ENCODE measurements around the gene RBBP4.
"Not testable (repeated sequence)": the region's sequence is repeated elsewhere in the genome, so short reads cannot be mapped to it uniquely, and the experiment has no call there.

The RBBP4 gene

DNA sequence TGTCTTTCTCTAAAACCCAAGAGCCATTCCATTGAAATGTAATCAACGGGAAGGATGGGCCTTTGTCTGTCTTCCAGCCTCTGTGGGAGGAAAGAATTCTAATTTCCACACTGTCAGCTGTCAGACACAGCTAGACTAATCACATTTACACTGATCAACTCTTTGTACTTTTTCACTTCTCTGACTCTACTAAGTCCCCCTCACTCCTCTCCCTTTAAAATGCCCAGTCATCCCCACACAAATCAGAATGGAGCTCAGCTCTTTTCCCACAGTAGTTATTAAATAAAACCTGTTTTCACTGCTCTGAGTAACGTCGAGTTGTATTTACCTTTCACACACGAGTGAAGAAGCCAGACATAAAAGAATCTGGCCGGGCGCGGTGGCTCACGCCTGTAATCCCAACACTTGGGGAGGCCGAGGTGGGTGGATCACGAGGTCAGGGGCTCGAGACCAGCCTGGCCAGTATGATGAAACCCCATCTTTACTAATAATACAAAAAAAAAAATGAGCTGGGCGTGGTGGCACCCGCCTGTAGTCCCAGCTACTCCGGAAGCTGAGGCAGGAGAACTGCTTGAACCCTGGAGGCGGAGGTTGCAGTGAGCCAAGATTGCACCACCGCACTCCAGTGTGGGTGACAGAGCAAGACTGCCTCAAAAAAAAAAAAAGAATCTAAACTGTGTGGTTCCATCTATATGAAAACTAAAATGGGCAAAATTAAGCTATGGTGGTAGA, 13.9 kb upstream of the RBBP4 start:
- H3K4me3 ChIP-seq (ENCODE audit: low read depth, low read length), result no peak overlapping the region

DNA sequence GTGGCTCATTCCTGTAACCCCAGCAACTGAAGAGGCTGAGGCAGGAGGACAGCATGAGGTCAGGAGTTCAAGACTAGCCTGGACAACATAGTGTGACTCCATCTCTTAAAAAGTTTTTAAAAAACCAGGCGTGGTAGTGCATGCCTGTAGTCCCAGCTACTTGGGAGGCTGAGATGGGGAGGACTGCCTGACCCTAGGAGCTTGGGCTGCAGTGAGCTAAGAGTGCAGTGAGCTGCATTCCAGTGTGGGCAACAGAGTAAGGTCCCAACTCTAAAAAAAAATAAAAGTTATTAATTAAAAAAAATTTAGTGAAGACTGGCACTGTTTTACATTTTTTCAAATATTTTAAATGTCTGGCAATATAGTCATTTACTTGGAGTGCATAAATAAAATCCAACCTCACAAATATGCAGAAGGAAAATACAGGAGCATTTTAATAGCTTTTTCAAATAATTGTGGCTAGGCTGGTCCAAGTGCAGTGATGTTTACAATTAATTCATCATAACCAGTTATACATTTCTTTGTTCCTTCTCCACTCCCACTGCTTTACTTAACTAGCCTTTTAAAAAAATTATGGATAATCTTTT, 11.4 kb upstream of the RBBP4 start:
- H3K4me3 ChIP-seq (ENCODE audit: low read depth, low read length), result no peak overlapping the region

DNA sequence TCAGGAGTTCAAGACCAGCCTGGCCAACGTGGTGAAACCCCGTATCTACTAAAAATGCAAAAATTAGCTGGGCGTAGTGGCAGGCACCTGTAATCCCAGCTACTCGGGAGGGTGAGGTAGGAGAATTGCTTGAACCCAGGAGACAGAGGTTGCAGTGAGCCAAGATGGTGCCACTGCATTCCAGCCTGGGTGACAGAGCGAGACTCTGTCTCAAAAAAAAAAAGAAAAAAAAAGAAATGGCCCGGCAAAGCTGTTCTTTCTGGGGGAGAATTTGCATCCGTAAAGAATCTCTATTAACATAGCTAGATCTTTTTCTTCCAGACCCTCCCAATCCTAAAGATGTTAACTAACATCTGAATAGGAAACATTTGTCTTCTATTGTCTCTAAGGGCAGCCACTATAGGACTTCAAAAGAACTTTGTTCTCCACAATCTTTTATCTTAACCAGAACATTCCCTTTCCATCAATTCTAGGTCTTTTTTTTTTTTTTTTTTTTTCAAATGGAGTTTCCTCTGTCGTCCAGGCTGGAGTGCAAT, 8.6 kb upstream of the RBBP4 start:
- not testable (repeated sequence) for H3K4me3 ChIP-seq (ENCODE audit: low read depth, low read length)

DNA sequence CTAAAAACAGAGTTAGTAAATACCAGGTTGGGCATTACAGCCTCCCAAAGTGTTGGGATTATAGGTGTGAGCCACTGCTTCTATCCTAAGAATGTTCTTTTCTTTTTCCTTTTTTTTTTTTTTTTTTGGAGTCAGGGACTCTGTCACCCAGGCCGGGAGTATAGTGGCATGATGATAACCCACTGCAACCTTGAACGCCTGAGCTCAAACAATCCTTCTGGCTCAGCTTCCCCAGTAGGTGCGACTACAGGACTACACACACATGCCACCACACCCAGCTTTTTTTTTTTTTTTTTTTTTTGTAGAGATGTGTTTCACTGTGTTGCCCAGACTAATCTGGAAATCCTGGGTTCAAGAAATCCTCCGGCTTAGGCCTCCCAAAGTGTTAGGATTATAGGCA, 6.6 kb upstream of the RBBP4 start:
- no peak overlapping the region for H3K4me3 ChIP-seq (ENCODE audit: low read depth, low read length)

DNA sequence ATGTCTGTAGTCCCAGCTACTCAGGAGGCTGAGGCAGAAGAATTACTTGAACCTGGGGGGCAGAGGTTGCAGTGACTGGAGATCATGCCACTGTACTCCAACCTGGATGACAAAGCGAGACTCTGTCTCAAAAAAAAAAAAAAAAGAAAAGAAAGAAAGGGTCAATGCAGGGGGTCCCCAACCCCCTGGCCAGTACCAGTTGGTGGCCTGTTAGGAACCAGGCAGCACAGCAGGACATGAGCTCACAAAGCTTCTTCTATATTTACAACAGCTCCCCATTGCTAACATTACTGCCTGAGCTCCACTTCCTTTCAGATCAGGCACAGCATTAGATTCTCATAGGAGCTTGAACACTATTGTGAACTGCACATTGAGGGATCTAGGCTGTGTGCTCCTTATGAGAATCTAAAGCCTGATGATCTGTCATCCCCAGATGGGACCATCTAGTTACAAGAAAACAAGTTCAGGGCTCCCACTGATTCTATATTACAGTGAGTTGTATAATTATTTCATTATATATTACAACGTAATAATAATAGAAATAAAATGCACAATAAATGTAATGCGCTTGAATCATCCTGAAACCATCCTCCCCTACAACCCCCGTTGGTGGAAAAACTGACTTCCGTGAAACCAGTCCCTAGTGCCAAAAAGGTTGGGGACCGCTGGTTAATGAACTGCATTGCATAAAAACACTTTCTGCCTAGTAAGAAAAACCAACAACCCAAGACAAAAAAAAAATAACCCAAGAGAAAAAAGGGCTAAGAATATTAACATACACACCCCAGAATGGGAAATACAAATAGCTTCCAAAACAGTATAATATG, 3.5 kb upstream of the RBBP4 start:
- no peak overlapping the region for H3K4me3 ChIP-seq (ENCODE audit: low read depth, low read length)

DNA sequence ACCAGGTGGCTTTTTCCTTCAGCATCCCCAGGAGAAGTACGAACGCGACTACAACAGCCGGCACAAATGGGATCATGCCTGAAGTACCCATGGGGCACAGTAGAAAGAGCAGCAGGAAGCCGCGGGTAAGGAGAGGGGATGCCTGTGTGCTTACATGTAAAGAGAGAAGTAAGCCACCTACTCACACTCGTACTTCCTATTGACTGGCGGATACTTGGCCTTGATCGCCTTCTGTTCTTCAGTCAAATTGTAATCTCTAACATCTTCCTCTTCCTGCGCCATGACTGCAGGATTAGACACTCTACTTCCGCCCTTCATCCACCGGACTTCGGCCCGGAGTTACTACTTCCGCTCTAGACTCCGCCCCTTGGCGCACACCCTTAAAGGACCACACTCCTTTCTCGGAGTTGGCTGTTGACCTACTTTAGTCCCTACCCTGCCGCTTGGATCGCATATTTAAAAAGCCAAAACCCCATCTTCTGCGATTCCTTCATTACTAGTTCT, 708 bp upstream of the RBBP4 start, which contains the start of gene ZBTB8OS:
Gene ZBTB8OS (minus strand): TSS at position 303 of the 504 bp plus-strand sequence. CDS start 21 bp downstream, at position 282.
- peak within 1 kb of the TSS; percentile 92 for H3K4me3 ChIP-seq (ENCODE audit: low read depth, low read length)

DNA sequence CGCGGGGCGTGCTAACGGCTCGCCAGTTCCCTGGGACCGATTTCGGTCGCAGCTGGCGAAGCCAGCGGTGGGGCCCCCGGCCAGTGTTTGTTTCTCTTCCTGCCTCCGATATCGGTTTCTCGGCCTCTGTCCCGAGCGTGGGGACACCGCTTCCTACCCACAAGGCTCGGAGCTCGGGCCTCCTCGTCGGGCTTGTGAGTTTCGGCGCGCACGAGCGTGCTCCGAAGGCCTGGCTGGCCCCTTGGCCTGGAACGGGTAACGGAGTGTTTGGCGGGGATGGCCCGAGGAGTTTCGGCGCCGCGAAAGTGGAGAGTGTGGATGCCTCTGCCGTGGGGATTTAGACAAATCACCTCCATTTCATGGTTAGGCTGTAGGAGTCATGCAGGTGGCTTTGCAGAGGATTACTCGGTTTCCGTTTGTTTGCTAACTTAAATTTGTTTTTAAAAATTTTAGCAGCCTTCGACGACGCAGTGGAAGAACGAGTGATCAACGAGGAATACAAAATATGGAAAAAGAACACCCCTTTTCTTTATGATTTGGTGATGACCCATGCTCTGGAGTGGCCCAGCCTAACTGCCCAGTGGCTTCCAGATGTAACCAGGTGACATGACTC, 559 bp downstream of the RBBP4 start:
- peak overlapping the region; percentile 92 for H3K4me3 ChIP-seq (ENCODE audit: low read depth, low read length)

DNA sequence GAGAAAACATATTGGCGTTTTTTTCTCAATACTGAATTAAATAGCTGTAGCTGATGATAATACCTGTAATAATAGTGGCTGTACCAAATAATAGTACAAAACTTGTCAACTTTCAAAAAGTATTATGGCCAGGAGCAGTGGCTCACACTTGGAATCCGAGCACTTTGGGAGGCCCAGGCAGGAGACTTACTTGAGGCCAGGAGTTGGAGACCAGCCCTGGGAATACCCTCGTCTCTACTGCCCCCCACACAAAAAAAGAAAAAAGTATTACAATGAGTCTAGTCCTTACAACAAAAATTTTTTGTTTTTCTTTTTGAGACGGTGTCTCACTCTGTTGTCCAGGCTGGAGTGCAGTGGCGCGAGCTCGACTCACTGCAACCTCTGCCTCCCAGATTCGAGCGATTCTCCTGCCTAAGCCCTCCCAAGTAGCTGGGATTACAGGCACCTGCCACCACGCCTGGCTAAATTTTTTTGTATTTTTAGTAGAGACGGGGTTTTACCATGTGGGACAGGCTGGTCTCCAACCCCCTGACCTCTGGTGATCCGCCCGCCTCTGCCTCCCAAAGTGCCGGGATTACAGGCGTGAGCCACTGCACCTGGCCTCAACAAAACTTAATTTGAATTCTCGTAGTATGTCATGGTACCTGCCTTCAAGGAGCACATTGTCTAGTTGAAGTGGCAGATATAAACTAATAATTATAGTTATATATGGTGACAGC, 1.4 kb downstream of the RBBP4 start:
- peak overlapping the region; percentile 92 for H3K4me3 ChIP-seq (ENCODE audit: low read depth, low read length)

DNA sequence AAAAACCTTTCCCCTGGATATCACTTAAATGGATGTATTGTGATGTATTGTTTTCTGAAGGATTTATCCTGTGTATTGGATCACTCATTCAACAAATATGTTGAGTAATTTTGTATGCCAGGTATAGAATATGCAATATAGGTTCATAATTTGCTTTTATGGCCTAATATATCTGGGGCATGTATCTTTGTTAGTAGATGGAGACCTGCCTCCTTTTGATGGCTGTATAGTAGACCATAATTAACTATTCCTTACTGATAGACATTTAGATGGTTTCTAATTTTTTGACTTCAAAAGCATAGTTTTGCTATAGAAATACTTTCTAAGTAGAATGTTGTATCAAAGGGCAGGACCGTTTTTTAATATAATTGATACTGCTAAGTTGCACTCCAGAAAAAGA, 8.6 kb downstream of the RBBP4 start:
- no peak overlapping the region for H3K4me3 ChIP-seq (ENCODE audit: low read depth, low read length)

DNA sequence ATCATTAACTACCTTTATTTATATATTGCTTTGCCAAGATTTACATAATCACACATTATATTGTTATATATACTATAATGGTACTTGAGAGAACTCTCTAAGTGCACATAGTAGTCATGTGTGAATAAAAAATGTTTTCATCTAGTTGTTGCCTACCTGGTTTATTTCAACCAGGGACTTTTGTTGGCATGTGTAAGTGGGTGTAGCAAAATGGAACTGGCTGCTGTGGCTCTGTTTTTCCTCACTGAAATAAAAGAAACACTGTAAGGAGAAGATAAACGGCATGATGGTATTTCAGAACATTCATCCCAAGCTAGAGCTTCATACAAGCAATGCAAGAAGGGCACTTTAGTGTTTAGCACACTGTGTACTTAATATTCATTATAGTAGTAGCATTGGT, 14.9 kb downstream of the RBBP4 start:
- no peak overlapping the region for H3K4me3 ChIP-seq (ENCODE audit: low read depth, low read length)

DNA sequence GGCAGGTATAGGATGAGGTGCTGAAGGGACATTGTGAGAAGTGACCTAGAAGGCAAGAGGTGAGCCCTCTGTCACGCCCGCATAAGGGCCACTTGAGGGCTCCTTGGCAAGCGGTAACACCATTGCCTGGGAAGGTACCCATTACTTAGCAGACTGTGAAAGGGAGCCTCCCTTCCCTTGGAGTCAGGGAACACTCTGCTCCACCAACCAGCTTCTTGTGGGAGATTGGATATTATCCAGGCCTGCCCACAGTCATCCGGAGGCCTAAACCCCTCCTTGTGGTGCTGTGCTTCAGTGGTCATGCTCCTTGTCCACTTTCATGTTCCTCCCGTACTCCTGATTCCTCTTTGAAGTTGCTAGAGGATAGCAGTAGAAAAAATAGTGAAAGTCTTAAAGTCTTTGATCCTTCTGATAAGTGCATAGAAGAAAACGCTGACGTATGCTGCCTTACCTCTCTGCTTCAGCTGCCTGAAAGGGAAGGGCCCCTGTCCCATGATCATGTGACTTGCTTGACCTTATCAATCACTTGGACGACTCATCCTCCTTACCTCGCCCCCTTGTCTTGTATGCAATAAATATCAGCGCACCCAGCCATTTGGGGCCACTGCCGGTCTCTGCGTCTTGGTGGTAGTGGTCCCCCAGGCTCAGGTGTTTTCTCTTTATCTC, 16.0 kb downstream of the RBBP4 start:
- no peak overlapping the region for H3K4me3 ChIP-seq (ENCODE audit: low read depth, low read length)

DNA sequence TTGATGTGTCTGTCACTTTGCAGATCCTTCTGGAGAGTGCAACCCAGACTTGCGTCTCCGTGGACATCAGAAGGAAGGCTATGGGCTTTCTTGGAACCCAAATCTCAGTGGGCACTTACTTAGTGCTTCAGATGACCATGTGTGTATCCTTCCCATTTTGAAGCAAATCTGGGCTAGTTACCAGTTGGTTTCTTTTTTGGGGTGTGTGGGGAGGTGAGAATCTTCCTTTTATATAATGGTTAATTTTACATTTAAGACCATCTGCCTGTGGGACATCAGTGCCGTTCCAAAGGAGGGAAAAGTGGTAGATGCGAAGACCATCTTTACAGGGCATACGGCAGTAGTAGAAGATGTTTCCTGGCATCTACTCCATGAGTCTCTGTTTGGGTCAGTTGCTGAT, 17.7 kb downstream of the RBBP4 start:
- H3K4me3 ChIP-seq (ENCODE audit: low read depth, low read length), result not testable (repeated sequence)

DNA sequence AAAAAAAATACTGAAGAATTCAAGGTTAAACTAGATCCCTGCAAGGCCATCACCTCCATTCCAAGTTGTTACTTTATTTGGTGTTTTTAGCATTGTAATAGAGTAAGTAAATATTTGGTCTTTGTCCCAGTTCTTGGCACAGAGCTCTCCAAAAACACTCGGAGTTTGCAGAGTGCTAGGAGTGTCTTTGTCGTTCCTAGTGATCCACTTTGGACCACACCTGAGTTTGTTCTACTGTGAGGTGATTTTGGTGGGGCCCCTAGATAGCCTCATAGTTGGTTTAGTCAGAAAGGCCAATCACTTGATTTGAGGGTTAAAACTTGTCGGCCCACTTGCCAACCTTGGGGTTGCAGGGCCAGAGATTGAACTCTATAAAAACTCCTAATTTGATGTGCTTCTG, 25.9 kb downstream of the RBBP4 start:
- no peak overlapping the region for H3K4me3 ChIP-seq (ENCODE audit: low read depth, low read length)

DNA sequence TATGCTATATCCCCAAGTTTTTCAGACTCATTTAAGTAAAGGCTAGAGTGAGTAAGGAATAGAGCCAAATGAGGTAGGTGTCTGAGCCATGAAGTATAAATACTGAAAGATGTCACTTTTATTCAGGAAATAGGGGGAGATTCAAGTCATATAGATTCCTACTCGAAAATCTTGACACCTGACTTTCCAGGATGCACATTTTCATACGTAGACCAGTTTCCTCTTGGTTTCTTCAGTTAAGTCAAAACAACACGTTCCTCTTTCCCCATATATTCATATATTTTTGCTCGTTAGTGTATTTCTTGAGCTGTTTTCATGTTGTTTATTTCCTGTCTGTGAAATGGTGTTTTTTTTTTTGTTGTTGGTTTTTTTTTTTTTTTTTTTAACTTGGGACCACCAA, 29.0 kb downstream of the RBBP4 start:
- not testable (repeated sequence) for H3K4me3 ChIP-seq (ENCODE audit: low read depth, low read length)

DNA sequence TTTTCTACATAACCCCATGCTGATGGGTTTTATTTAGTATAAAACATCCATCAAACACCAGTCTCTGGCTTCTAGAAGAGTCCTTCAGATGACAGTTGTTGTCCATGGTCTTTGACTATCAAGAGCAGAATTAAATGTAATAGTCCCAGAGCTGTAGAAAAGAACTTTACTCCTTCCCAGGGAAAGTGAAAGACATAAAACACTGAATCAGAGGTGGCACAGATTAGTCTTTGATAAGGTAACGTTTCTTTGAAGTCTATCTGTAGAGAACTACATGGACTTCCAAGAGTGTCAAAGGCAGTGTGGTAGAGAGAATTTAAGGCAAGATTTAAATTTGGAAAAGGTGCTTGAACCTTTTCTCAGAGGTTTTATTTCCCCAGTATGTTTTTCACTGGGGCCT, 29.6 kb downstream of the RBBP4 start:
- no peak overlapping the region for H3K4me3 ChIP-seq (ENCODE audit: low read depth, low read length)

DNA sequence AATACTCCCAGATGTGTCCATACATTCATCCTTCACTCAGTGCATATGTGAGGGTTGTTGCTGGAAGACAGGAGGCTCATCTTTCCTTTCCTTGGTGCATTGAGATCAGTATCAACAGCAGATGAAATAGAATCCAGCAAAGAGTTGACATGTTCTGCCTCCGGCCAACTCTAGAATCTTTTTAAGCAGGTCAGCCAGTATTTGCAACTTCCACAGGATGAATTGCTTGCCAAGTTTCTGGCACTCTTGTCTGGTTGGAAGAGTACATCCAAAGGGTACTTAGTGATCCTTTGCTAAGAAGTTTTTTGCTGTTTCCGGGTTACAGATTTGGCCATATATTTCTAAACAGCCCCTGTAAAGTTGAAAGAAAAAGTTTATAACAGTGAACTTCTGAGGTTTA, 30.5 kb downstream of the RBBP4 start:
- H3K4me3 ChIP-seq (ENCODE audit: low read depth, low read length), result no peak overlapping the region

DNA sequence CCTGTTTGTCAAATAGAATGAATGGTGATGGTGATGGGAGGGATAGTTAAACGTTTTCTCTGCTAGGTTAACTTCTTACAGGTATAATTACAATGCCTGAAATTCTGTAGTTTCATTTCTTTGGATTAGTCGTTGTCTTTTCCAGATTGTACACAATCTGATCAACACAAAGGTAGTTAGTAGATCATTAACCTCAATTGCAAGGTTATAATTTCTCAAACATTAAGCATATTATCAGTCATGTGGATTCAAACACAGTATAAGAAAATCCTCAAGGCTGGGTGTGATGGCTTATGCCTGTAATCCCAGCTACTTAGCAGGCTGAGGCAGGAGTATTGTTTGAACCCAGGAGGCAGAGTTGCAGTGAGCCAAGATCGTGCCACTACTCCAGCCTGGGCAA, 31.0 kb downstream of the RBBP4 start:
- no peak overlapping the region for H3K4me3 ChIP-seq (ENCODE audit: low read depth, low read length)

DNA sequence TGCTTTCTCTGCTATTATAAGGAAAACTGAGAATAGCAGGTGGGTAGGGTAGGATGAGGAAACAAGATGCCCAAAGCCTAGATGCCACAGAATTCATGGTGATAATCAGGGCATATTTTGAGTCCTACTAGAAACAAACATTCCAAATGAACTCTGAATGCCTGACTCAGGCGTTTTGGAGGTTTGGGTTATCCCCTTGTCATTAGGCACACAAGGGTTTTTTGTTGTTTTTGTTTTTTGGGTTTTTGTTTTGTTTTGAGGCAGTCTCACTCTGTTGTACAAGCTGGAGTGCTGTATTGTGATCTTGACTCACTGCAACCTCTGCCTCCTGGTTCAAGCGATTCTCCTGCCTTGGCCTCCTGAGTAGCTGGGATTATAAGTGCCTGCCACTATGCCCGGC, 32.4 kb downstream of the RBBP4 start:
- H3K4me3 ChIP-seq (ENCODE audit: low read depth, low read length), result no peak overlapping the region

DNA sequence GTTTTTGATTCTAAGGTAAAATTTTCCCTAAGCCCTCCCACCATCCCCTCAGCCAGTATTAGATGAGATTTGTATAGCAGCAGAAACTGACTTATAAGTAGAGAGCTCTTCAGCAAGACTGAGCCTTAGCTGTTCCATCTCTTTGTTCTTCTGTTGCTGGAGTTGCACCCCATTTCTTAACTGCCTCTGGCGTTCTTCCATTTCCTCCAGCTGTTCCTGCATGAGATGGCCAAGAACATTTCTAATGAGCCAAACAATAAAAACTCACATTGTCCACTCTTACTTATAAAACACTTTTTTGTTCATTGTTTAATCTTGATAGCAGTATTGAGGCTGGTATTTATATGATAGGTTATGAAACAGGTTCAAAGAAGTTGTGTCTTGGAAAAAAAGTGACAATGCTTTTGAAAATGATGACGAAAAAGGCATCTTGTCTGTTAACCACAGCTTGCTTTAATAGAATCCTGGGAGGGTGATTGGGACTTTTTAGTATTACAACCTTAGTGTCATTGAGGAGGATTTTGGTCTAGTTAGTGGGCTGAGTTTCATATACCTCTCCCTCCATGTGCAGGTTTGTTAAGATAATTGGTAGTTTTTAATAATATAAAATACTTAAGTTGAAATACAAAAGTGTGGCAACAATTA, 33.3 kb downstream of the RBBP4 start:
- no peak overlapping the region for H3K4me3 ChIP-seq (ENCODE audit: low read depth, low read length)

Measured in iPS-11a (cell line).